SK-N-MC (cell line): ENCODE results near the gene TTC19.
"Not testable (repeated sequence)": the region's sequence is repeated elsewhere in the genome, so short reads cannot be mapped to it uniquely, and the experiment has no call there.

Experiments
- DNase-seq: peaks from one replicate; pipeline ENCODE4 v3.0.0-alpha.2; 2011; ENCODE audit warnings: low read depth, low spot score
- H3K27ac ChIP-seq: fragments of 200-600 bp; sonication (generic); 2 replicates; pipeline ENCODE4 v1.5.1; 2016; ENCODE audit warnings: mixed run types
- H3K36me3 ChIP-seq: fragments of 200-600 bp; sonication (generic); 2 replicates; pipeline ENCODE4 v1.6.1; 2017; ENCODE audit warnings: antibody characterized with exemption, low read length, mixed read lengths; ENCODE audit not compliant: insufficient read depth
- H3K4me3 ChIP-seq: fragments of 200-600 bp; sonication (generic); 2 replicates; pipeline ENCODE4 v1.5.1; 2016
- H3K9ac ChIP-seq: fragments of 200-600 bp; sonication (generic); 2 replicates; pipeline ENCODE4 v1.8.0; 2017; ENCODE audit warnings: mixed run types, mixed read lengths; ENCODE audit not compliant: insufficient read length
- H3K9me3 ChIP-seq: fragments of 200-600 bp; sonication (generic); 2 replicates; pipeline ENCODE4 v1.6.1; 2017; ENCODE audit warnings: low read depth, mild to moderate bottlenecking, antibody characterized with exemption, low read length, moderate library complexity, mixed read lengths
- EZH2 ChIP-seq: fragments of 200-600 bp; sonication (generic); IDR thresholded peaks from one replicate; pipeline ENCODE4 v1.6.1; 2017; ENCODE audit warnings: antibody characterized with exemption
- FOXP2 ChIP-seq: optimal IDR thresholded peaks from 2 replicates; pipeline ENCODE3; 2011; ENCODE audit warnings: mild to moderate bottlenecking, moderate library complexity; ENCODE audit not compliant: insufficient read depth; ENCODE audit errors: extremely low read length, control extremely low read depth
- POLR2AphosphoS5 ChIP-seq: IDR thresholded peaks from 2 replicates; pipeline ENCODE4 v1.6.1; 2012; ENCODE audit warnings: mild to moderate bottlenecking, low read depth, low read length, borderline replicate concordance

Gene TTC19

DNA sequence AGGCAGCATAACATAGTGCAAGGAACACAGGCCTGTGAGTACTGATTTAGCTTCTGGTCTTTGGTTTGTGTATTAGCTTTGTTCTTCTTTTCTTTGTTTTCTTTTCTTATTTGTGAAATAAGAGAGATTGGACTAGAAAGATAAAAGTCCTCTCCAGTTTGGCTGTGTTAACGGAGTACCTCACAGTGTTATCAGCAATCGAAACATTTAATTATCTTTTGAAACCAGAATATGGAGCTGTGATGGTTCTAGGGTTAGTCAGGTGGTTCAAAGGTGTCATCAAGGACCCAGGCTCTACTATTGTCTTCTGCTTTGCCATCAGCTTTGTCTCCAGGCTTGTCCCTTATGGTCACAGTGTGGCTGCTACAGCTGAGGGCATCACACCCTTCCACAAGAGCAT, 29.1 kb upstream of the TTC19 start:
- no peak for TF ChIP-seq FOXP2
- no peak for TF ChIP-seq EZH2
- no peak for TF ChIP-seq POLR2AphosphoS5
- Histone ChIP-seq H3K27ac (no peak overlapping the region), H3K9me3 (no peaks in the 10 kb centered on the region)

DNA sequence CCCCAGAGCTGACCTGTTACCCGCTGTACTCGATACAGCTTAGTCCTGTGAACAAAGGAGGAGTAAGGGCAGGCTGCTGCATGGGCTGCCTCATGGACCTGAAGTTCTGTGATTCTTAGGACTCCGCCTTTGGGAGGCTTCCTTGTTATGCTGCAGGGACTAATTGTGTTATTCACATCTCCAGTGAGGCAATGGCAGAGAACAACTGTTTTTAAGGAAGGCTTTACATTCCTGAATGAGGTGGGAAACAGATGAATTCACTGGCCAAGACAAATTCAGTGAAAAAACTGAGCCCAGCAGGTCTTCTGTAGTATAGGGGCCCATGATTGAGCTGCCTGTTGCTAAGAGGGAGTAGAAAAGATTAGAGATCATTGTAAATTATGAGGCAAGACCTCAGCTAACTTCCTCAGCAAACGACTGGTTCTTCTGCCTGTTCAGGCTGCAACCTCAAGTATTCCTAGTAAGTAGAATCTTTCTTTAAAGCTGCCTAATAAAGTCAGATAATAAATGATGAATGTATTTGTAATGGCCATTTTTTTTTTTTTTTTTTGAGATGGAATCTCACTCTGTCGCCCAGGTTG, 28.4 kb upstream of the TTC19 start:
- Histone ChIP-seq H3K9me3 (no peaks in the 10 kb centered on the region), H3K27ac (no peak overlapping the region), H3K4me3 (no peak overlapping the region), H3K36me3 (no peaks in the 10 kb centered on the region; the same call in 1 of the 2 replicates), H3K9ac (no peak overlapping the region)
- DNase-seq = no peak
- TF ChIP-seq EZH2 = no peak
- TF ChIP-seq POLR2AphosphoS5 = no peak
- TF ChIP-seq FOXP2 = no peak

More for the DNA sequence above, 29.1 kb upstream of the TTC19 start:
- Histone ChIP-seq H3K36me3 (no peaks in the 10 kb centered on the region; the same call in 1 of the 2 replicates), H3K4me3 (no peak overlapping the region), H3K9ac (no peak overlapping the region)
- DNase-seq = no peak

DNA sequence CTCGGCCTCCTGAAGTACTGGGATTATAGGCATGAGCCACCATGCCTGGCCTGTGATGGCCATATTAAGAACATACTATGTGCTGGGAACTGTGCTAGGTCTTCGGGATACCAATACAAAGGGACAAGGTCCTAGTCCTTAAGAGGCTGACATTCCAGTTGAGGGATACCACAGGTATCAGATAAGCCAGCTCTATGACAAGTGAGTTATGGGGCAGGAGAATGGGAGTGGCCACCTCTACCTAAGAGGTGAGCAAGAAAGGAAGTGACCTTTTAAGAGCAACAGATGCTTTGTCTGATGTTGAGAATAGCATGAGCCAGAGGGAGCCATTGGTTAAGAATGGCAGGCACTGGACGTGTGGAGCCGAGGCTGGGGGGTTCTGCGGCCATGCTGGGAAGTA, 27.7 kb upstream of the TTC19 start:
- Histone ChIP-seq H3K36me3 (no peaks in the 10 kb centered on the region; the same call in 1 of the 2 replicates), H3K4me3 (no peak overlapping the region), H3K9me3 (no peaks in the 10 kb centered on the region), H3K9ac (no peak overlapping the region), H3K27ac (no peak overlapping the region)
- TF ChIP-seq EZH2 (no peak), FOXP2 (no peak), POLR2AphosphoS5 (no peak)
- no peak for DNase-seq

DNA sequence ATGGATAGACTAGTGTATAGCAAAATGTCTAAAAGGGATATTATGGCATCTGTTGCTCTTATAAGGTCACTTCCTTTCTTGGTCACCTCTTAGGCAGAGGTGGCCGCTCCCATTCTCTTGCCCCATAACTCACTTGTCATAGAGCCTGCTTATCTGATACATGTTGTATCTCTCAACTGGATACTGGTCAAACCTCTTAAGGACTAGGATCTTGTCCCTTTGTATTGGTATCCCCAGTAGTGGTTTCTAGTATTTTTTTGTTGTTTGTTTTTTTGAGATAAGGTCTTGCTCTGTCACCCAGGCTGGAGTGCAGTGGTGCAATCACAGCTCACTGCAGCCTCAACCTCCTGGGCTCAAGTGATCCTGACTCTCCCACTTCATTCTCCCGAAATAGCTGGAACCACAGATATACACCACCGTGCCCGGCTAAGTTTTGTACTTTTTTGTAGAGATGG, 27.1 kb upstream of the TTC19 start:
- no peak overlapping the region for H3K27ac ChIP-seq
- no peak overlapping the region for H3K4me3 ChIP-seq
- H3K9me3 ChIP-seq = no peaks in the 10 kb centered on the region
- H3K36me3 ChIP-seq = no peaks in the 10 kb centered on the region; the same call in 1 of the 2 replicates
- TF ChIP-seq FOXP2 = no peak
- TF ChIP-seq EZH2 = no peak
- TF ChIP-seq POLR2AphosphoS5 = no peak
- H3K9ac ChIP-seq = no peak overlapping the region
- DNase-seq = no peak

DNA sequence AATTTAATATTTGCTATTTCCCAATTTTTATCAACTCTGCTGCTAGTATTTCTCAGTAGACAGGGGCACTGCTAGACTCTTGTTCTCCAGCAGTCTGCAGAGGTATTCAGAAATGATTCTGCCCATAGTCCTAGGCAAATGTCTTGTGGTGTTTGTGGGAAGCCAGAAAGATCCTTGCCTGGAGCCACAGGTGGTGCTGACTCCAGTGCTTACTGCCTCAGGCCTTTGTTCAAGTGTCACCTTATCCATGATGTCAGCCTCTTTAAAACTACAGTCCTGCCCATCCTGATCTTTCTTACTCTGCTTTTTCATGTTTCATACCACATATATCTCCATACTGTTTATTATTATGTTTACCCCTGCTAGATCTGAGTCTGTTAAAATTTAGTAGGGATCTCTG, 26.6 kb upstream of the TTC19 start:
- TF ChIP-seq POLR2AphosphoS5 (no peak), EZH2 (no peak)
- no peaks in the 10 kb centered on the region; the same call in 1 of the 2 replicates for H3K36me3 ChIP-seq
- H3K4me3 ChIP-seq = no peak overlapping the region
- DNase-seq = no peak
- no peak overlapping the region for H3K9ac ChIP-seq
- no peak overlapping the region for H3K27ac ChIP-seq
- no peaks in the 10 kb centered on the region for H3K9me3 ChIP-seq

DNA sequence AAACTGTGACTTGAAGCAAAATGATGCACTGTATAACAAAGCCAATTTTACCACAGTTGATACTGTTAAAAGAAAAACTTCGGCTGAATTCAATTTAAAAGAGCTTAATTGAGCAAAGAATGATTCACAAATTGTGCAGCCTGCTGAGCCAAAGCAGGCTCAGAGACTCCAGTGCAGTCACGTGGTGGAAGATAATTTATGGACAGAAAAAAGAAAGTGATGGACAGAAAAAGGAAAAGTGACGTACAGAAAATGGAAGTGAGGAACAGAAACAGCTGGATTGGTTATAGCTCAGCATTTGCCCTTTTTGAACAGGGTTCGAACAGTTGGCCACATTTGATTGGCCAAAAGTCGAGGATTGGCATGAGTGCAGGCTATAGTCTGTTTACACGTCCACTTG, 25.8 kb upstream of the TTC19 start:
- Histone ChIP-seq H3K9me3 (no peaks in the 10 kb centered on the region), H3K4me3 (no peak overlapping the region), H3K27ac (no peak overlapping the region), H3K9ac (no peak overlapping the region), H3K36me3 (no peaks in the 10 kb centered on the region; the same call in 1 of the 2 replicates)
- no peak for DNase-seq
- TF ChIP-seq EZH2 = no peak
- TF ChIP-seq POLR2AphosphoS5 = no peak
- TF ChIP-seq FOXP2 = no peak

DNA sequence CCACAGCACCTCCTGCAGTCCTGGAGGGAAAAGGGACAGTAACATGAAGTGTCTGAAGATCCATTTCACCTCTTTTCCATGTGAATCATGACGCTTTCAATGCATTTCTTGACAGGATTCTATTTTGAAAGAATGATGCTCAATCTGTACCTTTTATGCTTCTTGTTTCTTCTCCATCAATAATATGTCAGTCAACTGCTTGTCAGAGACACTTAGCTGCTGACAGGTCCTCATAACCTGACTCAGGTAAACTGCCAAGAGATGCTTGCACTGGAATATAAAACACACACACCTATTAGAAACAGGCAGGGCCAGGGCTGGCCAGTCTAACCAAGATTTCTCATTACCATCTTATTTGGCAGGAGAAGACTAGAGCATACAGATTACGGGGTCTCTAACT, 21.7 kb upstream of the TTC19 start:
- Histone ChIP-seq H3K9me3 (no peaks in the 10 kb centered on the region), H3K36me3 (no peaks in the 10 kb centered on the region; the same call in 1 of the 2 replicates), H3K4me3 (no peak overlapping the region), H3K27ac (no peak overlapping the region), H3K9ac (no peak overlapping the region)
- no peak for TF ChIP-seq EZH2
- no peak for TF ChIP-seq POLR2AphosphoS5
- TF ChIP-seq FOXP2 = no peak
- no peak for DNase-seq

DNA sequence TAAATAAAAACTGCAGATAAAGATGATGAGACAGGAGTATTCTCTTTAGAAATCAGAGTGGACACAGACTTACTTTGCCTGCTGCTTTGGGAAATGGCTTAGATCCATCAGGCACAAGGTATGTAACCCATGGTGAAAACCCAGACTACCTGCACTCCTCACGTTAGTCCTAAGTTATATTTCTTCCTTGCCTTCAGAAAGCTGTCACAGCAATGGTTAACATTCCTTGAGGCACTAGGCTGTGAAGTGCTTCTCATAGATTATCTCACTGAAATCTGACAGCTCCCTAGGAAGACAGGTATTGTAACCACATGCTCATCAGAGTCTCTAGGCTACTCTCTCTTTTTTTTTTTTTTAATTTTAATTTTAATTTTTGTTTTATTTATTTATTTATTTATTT, 21.0 kb upstream of the TTC19 start:
- Histone ChIP-seq H3K9ac (no peak overlapping the region), H3K4me3 (no peak overlapping the region), H3K9me3 (no peaks in the 10 kb centered on the region), H3K27ac (no peak overlapping the region), H3K36me3 (no peaks in the 10 kb centered on the region; the same call in 1 of the 2 replicates)
- TF ChIP-seq POLR2AphosphoS5 (no peak), FOXP2 (no peak), EZH2 (no peak)
- DNase-seq = no peak

GRCh38 chr17:15979013-15979412, 20.6 kb upstream of the TTC19 start:
- not testable (repeated sequence) for H3K36me3 ChIP-seq, H3K27ac ChIP-seq, H3K9ac ChIP-seq, H3K4me3 ChIP-seq, DNase-seq, H3K9me3 ChIP-seq

- TF ChIP-seq FOXP2 = no peak
- no peak for TF ChIP-seq POLR2AphosphoS5
- TF ChIP-seq EZH2 = no peak
- no peak overlapping the region for H3K4me3 ChIP-seq
- peaks cover 3% of the 10 kb centered on the region; the same call in 1 of the 2 replicates for H3K36me3 ChIP-seq
- H3K9ac ChIP-seq = no peak overlapping the region
- no peak for DNase-seq
- H3K9me3 ChIP-seq = no peaks in the 10 kb centered on the region
- no peak overlapping the region for H3K27ac ChIP-seq
Measured at GRCh38 chr17:15981208-15981607, 18.4 kb upstream of the TTC19 start.
